HG03378 (cell line): ENCODE measurements around the gene MCM5.

Experiments
- ATAC-seq: cut with Tn5 transposase; IDR thresholded peaks from one replicate; pipeline ENCODE4 v1.9.1; 2021; ENCODE audit warnings: mild to moderate bottlenecking, moderate library complexity; ENCODE audit not compliant: unreplicated experiment

Gene MCM5

GRCh38 chr22:35400501-35400790, 506 bp downstream of the MCM5 start:
- no peak for ATAC-seq

DNA sequence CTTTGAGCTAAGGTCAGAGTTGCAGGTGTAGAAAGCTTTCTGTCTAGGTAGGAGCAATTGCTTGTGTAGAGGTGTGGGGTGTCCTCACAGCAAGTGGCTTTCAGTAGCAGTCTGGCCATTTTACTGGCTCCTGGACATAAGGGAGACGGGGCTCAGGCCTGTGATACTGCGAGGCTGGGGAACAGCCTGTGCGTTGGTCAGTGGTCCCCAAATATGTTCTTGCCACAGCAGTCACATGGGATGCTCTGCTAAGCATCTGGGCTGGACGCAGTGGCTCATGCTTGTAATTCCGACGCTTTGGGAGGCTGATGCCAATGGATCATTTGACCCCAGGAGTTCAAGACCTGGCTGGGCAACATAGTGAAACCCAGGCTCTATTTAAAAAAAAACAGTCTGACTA, 1.9 kb downstream of the MCM5 start:
- no peak for ATAC-seq

- no peak for ATAC-seq
Observed at GRCh38 chr22:35403356-35403755, 3.4 kb downstream of the MCM5 start.

GRCh38 chr22:35404176-35404575, 4.2 kb downstream of the MCM5 start:
- ATAC-seq, result no peak

- ATAC-seq, result no peak
Observed at GRCh38 chr22:35406443-35406842, 6.5 kb downstream of the MCM5 start.

GRCh38 chr22:35407362-35407761, 7.4 kb downstream of the MCM5 start:
- no peak for ATAC-seq

GRCh38 chr22:35409783-35410662, 10.1 kb downstream of the MCM5 start:
- ATAC-seq, result peak; percentile 61

DNA sequence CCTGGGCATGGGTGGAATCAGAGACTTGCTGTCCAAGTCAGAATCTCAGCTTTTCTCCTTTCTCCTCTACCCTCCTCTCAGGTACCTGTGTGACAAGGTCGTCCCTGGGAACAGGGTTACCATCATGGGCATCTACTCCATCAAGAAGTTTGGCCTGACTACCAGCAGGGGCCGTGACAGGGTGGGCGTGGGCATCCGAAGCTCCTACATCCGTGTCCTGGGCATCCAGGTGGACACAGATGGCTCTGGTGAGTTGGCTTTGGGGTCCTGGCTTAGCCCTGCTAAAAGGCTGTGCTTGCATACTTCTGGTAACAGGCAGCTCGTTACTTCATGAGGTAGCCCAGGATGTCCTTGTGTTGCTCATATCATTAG, 10.7 kb downstream of the MCM5 start:
- ATAC-seq, result no peak

- no peak for ATAC-seq
Observed at GRCh38 chr22:35411102-35411501, 11.2 kb downstream of the MCM5 start.

GRCh38 chr22:35413624-35414023, 13.7 kb downstream of the MCM5 start:
- no peak for ATAC-seq

DNA sequence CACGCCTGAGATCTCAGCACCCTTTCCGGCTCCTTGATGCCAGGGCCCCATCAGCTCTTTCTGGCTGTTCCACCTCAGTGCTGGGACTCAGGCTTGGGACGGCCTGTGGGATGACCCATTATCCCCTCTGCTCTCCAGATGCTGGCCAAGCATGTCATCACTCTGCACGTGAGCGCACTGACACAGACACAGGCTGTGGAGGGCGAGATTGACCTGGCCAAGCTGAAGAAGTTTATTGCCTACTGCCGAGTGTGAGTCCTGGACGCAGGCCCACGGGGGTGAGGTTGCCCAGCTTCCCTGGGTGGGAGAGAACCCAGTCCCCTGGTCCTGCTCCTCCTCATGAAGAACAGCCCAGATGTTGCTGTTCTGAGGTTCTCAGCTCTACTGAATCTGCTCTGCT, 17.7 kb downstream of the MCM5 start:
- ATAC-seq, result no peak

- ATAC-seq, result no peak
Observed at GRCh38 chr22:35418088-35418487, 18.1 kb downstream of the MCM5 start.

- no peak for ATAC-seq
Observed at GRCh38 chr22:35418731-35419130, 18.8 kb downstream of the MCM5 start.

GRCh38 chr22:35419756-35420155, 19.8 kb downstream of the MCM5 start:
- no peak for ATAC-seq

GRCh38 chr22:35421121-35421520, 21.2 kb downstream of the MCM5 start:
- ATAC-seq, result no peak

- ATAC-seq, result no peak
Observed at GRCh38 chr22:35422145-35422544, 22.2 kb downstream of the MCM5 start.

- ATAC-seq, result no peak
Observed at GRCh38 chr22:35422936-35423335, 23.0 kb downstream of the MCM5 start.

DNA sequence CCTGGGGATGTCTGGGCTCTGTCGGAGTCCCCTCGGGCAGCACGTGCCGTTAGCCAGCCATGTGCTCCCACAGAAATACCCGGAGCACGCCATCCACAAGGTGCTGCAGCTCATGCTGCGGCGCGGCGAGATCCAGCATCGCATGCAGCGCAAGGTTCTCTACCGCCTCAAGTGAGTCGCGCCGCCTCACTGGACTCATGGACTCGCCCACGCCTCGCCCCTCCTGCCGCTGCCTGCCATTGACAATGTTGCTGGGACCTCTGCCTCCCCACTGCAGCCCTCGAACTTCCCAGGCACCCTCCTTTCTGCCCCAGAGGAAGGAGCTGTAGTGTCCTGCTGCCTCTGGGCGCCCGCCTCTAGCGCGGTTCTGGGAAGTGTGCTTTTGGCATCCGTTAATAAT, 24.1 kb downstream of the MCM5 start:
- ATAC-seq, result no peak

GRCh38 chr22:35424761-35425160, 24.8 kb downstream of the MCM5 start:
- no peak for ATAC-seq

DNA sequence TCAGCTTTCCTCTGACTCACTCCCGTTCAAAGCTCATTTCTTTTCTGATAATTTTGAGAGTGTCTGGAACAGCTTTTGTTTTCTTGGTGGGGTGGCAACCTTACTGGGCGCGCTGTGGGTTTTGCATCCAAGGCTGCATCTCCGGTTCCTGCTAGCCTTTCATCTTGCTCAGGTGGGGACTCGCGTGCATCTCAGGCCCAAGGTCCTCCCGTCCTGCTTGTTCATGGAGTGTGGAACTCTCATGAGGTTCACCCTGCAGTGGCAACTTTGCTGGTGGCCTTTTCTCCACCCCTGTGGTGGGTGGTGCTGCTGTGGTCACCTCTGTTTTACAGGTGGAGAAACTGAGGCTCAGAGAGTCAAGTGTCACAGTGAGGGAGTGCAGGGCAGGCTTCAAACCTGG, 25.6 kb downstream of the MCM5 start:
- no peak for ATAC-seq

DNA sequence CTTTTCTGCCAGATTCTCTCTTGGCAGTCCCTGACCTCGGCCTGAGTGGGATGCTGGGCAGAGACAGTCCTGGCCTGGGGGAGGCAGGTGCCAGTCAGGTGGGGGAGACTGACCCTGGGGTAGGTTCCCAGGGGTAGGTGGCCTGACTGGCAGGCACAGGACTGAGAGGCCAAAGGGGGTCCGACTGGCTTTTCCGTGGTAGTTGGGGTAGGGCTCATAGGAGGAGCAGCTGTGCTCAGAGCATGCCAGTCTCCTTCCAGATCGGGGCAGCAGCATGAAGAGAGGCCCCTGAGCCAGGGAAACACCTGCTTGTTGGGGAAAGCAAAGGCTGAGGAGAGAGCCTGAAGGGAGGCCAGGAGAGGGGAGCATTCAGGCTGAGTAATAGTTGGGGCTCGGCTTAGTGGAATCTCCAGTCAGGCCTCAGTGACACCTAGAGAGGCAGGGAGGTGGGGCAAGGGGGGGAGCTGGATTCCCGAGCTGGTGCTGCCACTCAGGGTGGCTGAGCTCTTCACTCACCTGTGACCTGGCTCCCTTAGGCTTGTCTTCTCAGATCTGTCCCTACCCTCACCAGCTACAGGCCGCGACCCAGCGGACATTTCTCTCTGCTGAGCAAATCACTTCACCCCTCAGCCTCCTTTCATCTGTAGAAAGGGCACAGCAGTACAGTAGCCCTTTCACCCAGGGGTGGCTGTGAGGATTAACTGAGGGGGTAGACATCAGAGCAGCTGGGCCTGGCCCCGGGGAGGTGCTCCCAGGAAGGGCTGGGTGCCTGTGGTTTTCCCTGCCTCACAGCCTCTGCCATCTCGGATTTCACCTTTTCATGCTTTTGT, 26.2 kb downstream of the MCM5 start:
- ATAC-seq, result no peak

DNA sequence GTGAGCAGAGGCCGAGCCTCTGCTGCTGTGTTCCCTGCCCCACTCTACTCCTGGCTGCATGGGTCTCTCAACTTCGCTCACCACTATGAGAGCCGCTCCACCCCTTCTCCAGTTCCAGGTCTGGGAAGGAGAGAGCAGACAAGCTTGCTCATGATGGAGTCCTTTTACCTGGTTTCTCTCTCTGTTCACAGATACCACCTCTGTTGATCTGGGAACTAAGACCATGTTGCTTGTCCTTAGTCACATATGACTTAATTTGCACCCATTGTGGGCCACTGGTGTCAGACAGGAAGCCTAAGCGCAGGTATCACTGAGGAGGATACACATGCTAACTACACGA, 26.8 kb downstream of the MCM5 start:
- ATAC-seq, result no peak
